Stimulated activated CD4-positive, alpha-beta T cell treated with anti-CD3 and anti-CD28 coated beads, Interleukin-2, amount 100 ng/mL, for 48 hours (primary cell): Measurements from ENCODE around the gene HOXD8.

Source experiments
- DNase-seq, 2 donors: peaks; one replicate each; pipeline ENCODE4 v3.0.0-alpha.2; 2020

Gene HOXD8

GRCh38 chr2:176103742-176104315 lies 25.7 kb upstream of the HOXD8 start:
- no peak for DNase-seq

DNA sequence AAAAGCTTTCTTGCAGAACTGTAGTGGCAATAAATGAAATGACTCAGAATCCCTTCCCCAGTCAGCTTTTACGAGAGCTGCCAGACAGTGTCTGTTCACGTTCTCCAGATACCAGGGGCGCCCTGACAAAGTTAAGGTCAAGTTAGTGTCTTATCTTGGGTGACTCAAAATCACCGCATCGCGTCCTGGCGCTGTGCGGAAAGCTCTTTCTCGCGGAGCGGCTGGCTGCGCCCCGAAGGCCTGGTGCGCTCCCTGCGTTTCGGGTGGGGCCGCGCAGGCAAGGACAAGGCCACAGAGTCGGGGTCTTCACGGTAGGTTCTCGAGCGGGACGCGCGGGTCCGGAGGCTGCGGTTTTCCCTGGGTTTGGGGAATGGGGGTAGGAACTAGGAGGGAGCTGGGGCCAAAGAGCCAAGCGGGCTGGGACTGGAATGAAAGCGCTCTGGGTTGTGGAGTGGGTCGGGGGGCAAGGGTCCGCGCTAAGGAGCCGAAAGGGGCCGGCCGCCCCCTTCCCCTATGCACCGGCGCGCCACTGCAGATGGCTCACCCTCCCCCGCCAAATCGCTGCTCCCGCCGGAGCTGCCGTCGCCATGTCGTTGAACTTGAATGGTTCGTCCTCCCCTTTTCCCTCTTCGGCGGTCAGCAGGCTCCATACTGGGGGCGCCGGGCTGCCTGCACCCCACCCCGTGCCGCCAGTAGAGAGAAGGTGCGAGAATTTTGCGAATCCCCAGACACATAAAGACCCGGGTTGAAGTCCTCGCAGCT lies 25.0 kb upstream of the HOXD8 start:
- DNase-seq: no peak

GRCh38 chr2:176105078-176105729 lies 24.3 kb upstream of the HOXD8 start:
- DNase-seq: no peak

DNA sequence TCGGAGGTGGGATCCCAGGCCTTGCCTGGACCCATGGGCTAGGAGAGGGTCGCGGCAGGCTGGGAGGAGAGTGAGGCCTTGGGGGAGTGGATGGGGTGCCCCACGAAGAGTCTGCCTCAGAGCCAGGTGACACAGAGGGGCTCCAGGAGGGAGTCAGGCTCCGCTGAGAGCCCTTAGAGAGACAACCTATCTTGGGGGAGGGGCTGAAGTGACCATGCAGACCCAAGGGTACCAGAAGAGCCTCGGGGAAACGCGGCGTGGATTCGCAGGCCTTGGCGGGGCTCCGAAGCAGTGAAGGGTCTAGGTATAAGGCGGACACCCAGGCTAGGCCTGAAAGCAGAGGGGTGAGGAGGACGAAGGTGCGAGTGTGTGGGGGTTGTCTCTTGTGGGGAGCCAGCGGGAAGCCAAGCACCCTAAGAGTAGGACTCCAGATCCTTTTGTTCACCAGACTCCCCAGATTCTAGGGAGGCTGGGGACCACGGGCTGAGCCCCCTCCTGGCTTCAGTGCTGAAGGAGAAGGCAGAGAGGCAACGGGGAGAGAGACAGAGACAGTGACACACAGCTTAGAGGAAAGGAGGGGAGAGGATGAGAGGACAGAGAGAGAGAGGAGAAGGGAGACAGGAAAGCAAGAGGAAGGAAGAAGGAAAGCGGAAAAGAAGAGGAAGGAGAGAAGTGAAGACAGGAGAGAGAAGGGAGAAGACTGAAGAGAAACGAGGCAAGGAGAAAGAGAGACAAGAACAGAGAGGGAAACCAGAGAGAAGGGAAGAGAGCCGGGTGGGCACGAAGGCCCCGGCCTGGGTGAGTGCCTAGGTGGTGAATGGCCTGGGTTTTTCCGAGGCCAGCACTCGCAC lies 23.6 kb upstream of the HOXD8 start:
- no peak for DNase-seq

DNA sequence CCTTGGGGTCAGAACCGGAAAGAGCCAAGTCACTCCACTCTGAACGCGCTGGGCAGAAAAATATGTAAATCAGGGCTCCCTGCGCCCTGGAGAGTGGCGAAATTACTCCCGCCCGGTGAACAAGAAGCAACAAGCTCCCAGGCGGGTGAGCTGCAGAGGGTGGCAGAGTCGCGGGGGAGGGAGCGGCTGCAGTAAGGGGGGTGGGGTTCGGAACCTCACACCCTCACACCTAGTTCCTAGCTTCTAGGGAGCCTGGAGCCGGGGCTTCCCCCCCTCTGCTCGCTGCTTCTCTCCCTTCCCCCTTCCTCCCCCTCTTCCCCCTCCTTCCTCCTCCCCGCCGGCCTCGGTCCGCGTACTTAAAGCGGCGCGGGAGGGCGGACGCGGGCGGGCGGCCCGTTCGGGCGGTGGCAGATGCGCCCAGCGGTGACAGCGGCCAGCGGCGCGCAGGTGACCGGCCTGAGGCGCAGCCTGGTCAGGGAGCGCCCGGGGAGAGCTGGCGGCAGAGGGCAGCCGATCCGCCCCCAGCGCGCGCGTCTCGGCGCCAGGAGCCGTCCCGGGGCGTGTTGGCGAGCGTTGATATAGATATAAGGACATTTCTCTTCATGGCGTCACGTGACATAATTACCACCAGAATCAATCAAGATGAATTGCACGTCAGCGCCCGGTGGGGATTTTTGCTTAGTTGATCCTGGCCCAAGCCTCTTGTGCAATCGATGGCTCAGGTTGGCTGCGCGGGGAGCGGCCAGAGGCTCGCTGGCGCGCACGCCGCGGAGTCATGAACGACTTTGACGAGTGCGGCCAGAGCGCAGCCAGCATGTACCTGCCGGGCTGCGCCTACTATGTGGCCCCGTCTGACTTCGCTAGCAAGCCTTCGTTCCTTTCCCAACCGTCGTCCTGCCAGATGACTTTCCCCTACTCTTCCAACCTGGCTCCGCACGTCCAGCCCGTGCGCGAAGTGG lies 22.6 kb upstream of the HOXD8 start, which contains the start of gene HOXD11:
TSS of gene HOXD11 (plus strand) at position 700 of the 959 bp plus-strand sequence. CDS start at position 776, 76 bp downstream.
- no peak for DNase-seq

- DNase-seq: no peak
Measured at GRCh38 chr2:176107731-176108181, 21.7 kb upstream of the HOXD8 start.

- no peak for DNase-seq
Measured at GRCh38 chr2:176109192-176109901, 20.2 kb upstream of the HOXD8 start.

DNA sequence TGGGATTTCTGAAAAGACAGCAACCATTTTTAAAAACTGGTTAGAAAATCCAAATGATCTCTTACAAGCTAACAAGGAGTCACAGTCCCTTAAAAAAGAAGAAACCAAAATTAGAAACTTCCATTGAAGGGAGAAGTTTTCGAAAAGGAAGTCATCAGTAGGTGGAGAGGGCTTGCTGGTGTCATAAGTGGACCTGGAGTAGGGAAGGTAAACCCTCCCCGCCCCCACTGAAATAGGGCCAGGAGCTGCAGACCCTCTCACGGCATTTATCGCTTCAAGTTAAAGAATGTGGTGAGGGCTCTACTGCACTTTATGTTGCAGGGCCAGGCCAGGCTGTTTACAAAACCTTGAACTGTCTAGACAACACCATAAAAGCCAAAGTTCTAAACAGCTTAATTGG lies 19.6 kb upstream of the HOXD8 start:
- no peak for DNase-seq

- no peak for DNase-seq
Measured at GRCh38 chr2:176110415-176111308, 18.8 kb upstream of the HOXD8 start.

- DNase-seq: no peak
Measured at GRCh38 chr2:176111309-176111663, 18.2 kb upstream of the HOXD8 start.

DNA sequence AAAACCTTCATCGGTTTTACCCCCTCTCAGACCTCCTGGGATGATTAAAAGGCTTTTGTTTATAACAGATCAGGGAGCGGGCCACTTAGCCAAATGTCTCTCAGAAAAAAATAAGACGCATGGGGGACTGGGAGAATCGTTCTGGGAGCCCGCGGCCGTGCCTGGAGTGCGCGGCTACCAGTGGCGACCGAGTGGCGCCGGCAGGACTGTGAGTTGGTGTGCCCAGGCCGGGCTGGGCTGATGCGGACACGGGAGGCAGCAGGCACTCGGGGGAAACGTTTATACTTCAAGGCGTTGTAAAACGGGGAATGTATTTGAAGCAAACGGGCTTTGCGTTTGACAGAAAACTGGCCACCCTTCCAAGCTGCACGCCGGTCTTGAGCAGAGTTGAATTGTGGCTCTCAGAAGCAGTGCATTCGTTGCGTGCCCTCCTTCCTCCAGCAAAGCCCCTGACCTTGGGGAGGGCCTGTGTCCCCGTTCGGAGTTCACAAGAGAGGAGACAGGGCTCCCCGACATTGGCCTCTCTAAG lies 17.6 kb upstream of the HOXD8 start:
- DNase-seq: no peak

DNA sequence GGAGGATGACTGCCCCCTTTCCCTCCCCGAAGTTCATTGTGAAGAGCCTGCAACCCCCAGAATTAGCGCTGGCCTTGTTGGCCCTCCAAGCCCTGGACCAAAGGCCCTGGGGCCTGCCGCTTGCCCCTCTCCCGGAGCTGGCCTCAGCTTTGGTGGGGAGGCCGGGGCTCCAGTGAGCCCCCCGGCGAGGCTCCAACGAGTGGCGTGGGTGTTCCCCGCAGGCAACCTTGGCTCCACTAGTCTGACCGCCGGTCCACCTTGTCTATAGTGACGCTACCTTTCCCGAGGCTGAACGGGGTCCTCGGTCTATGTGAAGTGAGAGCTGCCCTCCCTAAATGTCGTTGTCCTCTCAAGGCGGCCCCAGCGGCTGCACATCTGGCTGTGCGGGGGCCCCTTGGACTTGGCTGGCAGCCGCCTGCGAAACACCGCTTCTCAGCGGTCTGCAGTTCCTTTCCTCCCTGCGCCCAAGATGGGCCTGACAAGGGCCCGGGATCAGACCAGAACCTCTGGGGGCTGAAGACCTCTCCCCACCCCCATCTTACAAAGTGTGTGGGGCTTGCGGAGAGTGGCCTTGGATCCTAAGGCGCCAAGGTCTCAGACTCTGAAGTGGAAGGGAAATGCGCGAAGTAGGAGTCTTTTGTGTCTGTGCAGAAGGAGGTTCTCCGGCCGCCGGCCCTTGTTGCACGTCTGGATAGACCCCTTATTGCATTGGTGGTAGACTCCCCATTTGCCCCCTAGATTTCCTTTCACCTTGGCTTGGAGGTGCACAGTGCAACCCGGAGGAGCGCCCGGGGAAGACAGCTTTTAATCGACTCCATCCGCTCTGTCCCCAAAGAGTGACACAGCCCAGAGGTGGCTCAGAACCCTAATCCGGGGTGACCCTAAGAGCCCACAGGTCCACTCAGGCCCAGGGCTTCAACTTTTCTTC lies 16.9 kb upstream of the HOXD8 start:
- no peak for DNase-seq

DNA sequence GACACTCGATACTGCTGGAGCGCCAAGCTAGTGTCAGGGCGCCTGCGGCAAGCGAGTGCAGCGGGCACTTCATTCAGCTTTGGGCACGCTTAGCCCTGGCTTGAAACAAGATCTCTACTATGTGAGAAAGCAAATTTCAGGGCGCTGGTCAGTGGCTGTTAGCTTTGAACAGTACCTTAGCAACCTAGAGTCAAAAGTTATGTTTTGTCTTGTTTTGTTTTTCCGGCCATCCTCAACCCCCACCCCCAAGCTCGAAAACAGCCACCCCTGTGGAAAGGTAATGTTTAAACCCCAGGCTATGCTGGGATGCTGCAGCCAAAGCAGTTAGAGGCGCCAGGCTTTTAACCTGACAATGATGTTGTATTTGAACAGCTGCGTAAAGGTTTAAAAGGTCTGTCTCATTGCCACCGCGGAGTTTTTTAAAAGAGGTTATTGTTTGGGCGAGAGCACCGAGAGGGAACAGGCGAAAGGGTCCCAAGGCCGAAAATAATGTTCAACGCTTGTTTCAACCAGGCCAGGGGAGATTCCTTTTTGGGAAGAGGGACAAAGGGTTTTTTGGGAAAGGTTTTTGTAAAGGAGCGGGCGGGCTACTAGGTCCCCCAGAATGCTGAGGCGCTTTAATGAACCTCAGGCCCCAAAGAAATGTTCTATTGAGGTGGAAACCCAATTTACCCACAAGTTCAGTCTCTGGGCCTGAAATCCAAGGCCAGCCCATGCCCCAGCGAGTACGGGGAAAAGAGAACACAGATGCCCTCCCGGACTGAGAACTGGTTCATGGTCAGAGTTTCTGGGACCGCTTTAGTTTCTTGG lies 15.2 kb upstream of the HOXD8 start:
- DNase-seq: no peak

- no peak for DNase-seq
Measured at GRCh38 chr2:176114930-176115625, 14.4 kb upstream of the HOXD8 start.

GRCh38 chr2:176115883-176116813 lies 13.4 kb upstream of the HOXD8 start, which contains the start of gene HOXD10:
Gene HOXD10 (plus strand): TSS chr2:176116778. CDS start chr2:176116834, 56 bp downstream.
- no peak for DNase-seq
